Astrocyte of the cerebellum (primary cell): ENCODE measurements around the gene TMEM109.

Experiments
- DNase-seq: peaks from one replicate; pipeline ENCODE4 v3.0.0-alpha.2; 2011; ENCODE audit warnings: low read depth
- H3K4me3 ChIP-seq: 2 replicates; pipeline ENCODE4 v1.5.1; 2011; ENCODE audit warnings: mild to moderate bottlenecking, low read depth, low read length, moderate library complexity
- in situ Hi-C: cut with HindIII; loops from 2 replicates; pipeline ENCODE4 v1.10.0; 2017; ENCODE audit warnings: low sequenced_read_pairs
- TF ChIP-seq, protein P1 (sequence below): IDR thresholded peaks from 2 replicates; pipeline ENCODE4 v1.5.1; 2012; ENCODE audit warnings: low read length, low read depth, moderate library complexity, mild to moderate bottlenecking; ENCODE audit errors: missing control alignments

TMEM109 gene

DNA sequence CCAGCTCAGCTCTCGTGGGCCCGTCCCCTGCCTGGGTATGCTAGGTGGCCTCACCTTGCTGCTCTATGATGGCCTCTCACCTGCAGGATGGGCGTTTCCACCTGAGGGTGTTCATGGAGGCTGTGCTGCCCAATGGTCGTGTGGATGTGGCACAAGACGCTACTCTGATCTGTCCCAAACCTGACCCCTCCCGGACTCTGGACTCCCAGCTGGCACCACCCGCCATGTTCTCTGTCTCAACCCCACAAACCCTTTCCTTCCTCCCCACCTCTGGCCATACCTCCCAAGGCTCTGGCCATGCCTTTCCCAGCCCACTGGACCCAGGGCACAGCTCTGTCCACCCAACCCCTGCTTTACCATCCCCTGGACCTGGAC lies 44.5 kb upstream of the TMEM109 start:
- TF ChIP-seq, protein P1, sequence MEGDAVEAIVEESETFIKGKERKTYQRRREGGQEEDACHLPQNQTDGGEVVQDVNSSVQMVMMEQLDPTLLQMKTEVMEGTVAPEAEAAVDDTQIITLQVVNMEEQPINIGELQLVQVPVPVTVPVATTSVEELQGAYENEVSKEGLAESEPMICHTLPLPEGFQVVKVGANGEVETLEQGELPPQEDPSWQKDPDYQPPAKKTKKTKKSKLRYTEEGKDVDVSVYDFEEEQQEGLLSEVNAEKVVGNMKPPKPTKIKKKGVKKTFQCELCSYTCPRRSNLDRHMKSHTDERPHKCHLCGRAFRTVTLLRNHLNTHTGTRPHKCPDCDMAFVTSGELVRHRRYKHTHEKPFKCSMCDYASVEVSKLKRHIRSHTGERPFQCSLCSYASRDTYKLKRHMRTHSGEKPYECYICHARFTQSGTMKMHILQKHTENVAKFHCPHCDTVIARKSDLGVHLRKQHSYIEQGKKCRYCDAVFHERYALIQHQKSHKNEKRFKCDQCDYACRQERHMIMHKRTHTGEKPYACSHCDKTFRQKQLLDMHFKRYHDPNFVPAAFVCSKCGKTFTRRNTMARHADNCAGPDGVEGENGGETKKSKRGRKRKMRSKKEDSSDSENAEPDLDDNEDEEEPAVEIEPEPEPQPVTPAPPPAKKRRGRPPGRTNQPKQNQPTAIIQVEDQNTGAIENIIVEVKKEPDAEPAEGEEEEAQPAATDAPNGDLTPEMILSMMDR: no peak
- no peak overlapping the region for H3K4me3 ChIP-seq
- DNase-seq: no peak
- in situ Hi-C loops: loop anchor here (5.0 kb wide), 1 partner anchor 47 kb away; no protein-coding TSS in a partner anchor

DNA sequence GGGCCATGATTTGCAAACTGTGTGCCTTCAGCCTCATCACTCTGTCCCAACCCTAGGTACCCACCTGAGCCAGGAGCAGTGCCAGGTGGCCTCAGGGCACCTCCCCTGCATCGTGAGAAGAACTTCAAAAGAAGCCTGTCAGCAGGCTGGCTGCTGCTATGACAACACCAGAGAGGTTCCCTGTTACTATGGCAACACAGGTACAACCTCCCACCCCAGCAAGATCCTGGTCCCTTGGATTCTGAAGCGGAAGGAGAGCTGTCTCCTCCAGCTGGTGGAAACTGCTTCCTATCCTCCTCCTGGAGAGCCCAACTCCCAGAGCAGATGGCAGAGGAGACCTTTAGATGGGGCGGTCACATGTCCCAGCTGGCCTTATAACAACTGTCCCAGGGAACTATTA lies 43.7 kb upstream of the TMEM109 start:
- in situ Hi-C loops: no loop called here
- H3K4me3 ChIP-seq: no peak overlapping the region
- TF ChIP-seq, protein P1: no peak
- no peak for DNase-seq

DNA sequence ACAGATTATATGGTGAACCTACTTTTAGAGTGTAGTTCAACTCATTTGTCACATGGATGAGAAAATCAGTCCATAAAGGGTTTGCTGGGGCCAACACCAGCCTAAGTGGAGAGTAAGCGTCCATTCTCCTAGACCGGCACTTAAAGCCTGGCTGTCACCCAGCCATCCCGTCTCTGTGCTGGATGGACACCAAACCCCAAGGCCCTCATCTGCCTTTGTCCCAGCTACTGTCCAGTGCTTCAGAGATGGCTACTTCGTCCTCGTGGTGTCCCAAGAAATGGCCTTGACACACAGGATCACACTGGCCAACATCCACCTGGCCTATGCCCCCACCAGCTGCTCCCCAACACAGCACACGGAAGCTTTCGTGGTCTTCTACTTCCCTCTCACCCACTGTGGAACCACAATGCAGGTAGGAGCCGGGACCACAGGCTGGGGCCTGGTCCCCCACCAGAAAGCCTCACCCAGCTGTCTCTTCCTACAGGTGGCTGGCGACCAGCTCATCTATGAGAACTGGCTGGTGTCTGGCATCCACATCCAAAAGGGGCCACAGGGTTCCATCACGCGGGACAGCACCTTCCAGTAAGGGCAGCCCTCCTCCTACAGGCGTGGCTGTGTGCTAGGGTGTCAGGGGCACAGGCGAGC lies 43.1 kb upstream of the TMEM109 start:
- TF ChIP-seq, protein P1: no peak
- no peak for DNase-seq
- H3K4me3 ChIP-seq: no peak overlapping the region
- in situ Hi-C loops: no loop called here

DNA sequence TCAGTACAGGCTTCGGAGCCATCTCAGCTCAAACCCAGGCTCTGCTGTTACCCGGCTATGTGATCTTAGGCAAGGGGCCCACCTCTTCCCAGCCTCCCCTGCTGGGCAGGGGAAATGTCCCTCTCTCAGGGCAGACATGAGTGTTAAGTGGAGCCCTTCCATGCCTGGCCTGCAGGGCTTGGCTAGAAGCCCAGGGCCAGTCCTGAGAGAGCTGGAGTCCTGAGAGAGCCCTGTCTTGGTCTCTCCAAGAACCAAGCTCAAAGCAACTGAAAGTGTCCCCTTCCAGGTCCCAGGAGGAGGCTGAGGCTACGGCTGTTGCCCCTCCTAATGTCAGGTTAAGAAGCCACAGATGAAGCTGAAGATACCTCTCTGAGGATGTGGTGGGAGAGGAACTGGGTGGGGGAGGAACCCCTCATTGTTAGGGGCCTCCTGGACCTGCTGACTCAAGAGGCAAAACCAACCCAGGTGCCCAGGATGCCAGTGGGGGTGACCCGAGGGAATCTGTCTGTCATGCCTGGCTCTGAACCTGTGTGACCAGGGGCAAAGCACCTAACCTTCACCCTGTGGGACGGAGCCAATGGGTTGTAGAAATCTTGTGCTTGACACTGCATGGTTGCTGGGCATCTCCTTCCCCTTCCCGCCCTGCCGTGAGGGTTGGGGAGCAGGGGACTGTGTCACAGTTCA lies 42.4 kb upstream of the TMEM109 start:
- no peak for DNase-seq
- TF ChIP-seq, protein P1: peak; percentile 42
- no peak overlapping the region for H3K4me3 ChIP-seq
- in situ Hi-C loops: no loop called here

DNA sequence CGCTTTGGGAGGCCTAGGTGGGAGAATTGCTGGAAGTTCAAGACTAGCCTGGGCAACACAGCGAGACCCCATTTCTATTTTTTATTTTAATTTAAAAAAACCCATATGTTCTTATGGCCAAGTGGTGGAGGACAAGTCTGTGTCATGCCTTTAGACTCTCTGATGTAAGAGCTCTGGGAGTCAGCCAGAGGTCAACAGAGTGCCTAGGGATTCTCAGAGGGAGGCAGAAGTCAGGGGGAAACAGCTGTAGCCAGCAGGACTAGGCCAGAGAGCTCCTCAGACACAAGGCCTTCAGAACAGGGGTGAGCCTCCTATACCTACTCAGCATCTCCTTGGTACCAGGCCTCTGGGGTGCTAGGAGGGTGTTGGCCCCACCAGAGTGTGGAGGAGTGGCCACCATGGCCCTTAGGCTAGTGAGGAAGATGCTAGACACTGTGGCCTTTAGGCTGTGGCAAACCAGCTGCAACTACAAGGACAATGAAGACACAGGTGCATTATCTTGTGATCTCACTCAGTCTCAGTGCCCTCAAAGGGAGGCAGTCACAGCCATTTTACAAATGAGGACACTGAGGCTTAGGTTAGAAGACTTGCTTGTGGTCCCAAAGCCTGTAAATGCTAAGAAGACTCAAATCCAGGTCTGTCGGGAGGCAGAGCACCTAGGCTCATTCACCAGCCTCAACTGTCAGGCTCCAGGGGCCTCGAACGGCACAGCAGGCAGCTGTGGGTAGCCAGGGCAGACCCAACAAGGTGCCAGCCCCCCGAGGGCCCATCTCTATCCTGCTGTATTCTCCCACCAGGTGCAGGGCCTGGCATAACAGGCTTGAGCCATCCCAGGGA lies 41.6 kb upstream of the TMEM109 start:
- in situ Hi-C loops: no loop called here
- H3K4me3 ChIP-seq: no peak overlapping the region
- TF ChIP-seq, protein P1: no peak
- no peak for DNase-seq

DNA sequence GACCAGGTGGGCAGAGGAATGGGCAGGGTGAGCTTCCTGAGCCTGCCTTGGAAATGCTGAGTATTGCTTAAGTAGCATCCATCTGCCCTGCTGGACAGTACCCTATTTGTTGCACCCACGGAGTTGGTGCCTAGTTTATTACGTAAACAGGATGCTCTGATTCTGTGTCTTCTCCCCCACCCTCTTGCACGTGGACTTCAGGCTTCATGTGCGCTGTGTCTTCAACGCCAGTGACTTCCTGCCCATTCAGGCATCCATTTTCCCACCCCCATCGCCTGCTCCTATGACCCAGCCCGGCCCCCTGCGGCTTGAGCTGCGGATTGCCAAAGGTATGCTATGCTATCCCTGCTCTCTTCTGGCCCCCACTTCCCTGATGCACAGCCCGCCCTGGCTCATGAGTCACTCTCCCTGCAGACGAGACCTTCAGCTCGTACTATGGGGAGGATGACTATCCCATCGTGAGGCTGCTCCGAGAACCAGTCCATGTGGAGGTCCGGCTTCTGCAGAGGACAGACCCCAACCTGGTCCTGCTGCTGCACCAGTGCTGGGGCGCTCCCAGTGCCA lies 40.9 kb upstream of the TMEM109 start:
- peak; percentile 61 for DNase-seq
- TF ChIP-seq, protein P1: no peak
- in situ Hi-C loops: no loop called here
- H3K4me3 ChIP-seq: no peak overlapping the region
